ENCODE results near the gene APOA4.

The APOA4 gene

DNA sequence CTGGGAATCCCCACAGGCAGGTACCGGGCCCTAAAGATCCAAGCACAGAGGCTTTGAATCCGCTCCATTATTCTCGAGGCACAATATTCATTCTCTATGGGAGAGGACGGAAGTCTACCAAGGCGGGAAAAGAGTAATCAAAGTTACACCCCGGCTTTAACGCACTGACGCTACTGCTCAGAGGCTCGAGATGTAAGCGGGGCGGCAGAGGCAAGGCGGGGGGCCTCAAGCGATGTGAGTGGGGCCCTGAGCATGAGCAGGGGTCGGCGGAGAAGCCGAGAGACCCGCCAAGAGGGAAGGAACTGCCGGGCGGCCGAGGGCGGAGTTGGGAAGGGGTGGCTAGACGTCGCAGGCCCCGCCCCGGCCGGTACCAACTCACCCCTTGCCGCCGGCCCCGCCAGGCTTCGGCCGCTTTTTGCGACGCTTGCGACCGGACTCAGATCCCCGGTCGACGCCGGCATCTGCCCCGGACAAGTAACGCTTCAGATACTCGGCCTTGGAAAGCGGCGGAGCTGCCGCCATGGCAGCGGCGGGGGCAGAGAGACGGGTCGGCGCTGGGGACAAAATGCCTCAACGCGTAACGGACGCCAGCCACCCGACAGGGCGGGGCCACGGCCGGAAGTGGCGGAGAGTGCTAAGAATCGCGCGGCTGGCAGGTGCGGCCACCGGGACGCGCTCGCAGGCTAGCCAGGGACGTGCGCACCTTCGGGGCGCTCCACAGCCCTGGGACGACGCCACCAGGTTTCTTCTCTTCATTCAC is 50.5 kb downstream of the APOA4 start, which contains the start of gene BUD13:
Gene BUD13, minus strand, starts transcription at position 545 of the 760 bp plus-strand sequence. Its CDS starts 23 bp downstream, at position 522.
- peak; percentile 90 for DNase-seq

DNA sequence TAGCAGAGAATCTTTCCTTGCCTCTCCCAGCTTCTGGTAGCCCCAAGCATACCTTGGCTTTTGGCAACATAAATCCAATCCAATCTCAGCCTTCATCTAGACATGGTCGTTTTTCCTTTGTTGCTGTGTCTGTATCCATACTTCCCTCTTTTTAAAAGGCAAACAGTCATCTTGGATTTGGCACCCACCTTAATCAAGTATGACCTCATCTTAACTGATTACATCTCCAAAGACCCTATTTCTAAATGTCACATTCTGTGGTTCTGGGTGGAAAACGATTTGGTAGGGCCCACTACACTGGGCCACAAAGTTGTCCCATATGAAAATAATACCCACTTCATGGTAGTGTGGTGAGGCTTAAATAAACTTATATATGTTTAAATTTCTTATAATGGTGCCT is 51.2 kb downstream of the APOA4 start:
- no peak for DNase-seq
